Stomach (tissue), 4 donors: ENCODE measurements around the gene FXYD7.
"Not testable (repeated sequence)": the region's sequence is repeated elsewhere in the genome, so short reads cannot be mapped to it uniquely, and the experiment has no call there.

Experiments used
- POLR2A ChIP-seq, 4 donors: fragments of 450-650 bp; IDR thresholded peaks; one replicate each; pipeline ENCODE4 v1.6.1; 2016; ENCODE audit warnings: antibody characterized with exemption in 4 of 4, control low read depth in 2 of 4, mild to moderate bottlenecking in 1 of 4, moderate library complexity in 1 of 4
- POLR2AphosphoS5 ChIP-seq, 3 donors: sonication (generic); formaldehyde crosslinking; IDR thresholded peaks; one replicate each; pipeline ENCODE4 v1.6.1; 2016; ENCODE audit warnings: antibody characterized with exemption in 3 of 3
- TF ChIP-seq, protein P1 (sequence below), 7 experiments: fragments of 450-650 bp in 4 of 7; fragments of 200-600 bp in 3 of 7; sonication (generic) in 3 of 7; IDR thresholded peaks; one replicate each; pipeline ENCODE4 v1.5.1; 2016 to 2019; ENCODE audit warnings: antibody characterized with exemption in 7 of 7, control low read depth in 2 of 7, mild to moderate bottlenecking in 1 of 7

DNA sequence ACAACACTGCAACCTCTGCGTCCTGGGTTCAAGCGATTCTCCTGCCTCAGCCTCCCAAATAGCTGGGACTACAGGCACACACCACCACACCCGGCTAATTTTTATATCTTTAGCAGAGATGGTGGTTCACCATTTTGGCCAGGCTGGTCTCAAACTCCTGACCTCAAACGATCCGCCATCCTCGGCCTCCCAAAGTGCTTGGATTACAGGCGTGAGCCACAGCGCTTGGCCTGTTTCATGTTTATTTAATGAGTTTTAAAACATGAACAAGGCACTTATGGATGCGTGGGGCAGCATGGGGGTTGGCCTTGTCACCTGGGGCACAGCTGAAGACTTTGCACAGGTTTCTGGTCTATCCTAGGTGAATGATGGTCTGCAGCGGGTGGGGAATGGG lies 10.1 kb downstream of the FXYD7 start:
- TF ChIP-seq, protein P1, sequence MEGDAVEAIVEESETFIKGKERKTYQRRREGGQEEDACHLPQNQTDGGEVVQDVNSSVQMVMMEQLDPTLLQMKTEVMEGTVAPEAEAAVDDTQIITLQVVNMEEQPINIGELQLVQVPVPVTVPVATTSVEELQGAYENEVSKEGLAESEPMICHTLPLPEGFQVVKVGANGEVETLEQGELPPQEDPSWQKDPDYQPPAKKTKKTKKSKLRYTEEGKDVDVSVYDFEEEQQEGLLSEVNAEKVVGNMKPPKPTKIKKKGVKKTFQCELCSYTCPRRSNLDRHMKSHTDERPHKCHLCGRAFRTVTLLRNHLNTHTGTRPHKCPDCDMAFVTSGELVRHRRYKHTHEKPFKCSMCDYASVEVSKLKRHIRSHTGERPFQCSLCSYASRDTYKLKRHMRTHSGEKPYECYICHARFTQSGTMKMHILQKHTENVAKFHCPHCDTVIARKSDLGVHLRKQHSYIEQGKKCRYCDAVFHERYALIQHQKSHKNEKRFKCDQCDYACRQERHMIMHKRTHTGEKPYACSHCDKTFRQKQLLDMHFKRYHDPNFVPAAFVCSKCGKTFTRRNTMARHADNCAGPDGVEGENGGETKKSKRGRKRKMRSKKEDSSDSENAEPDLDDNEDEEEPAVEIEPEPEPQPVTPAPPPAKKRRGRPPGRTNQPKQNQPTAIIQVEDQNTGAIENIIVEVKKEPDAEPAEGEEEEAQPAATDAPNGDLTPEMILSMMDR (IDR thresholded peaks at IDR 0.05) = not testable (repeated sequence)
- not testable (repeated sequence) for TF ChIP-seq POLR2A, POLR2AphosphoS5 (IDR thresholded peaks at IDR 0.05)
